Right renal cortex interstitium (tissue), 3 donors: Measurements from ENCODE around the gene DIDO1. TPM values are rescaled to one million over a fixed set of nuclear protein-coding genes. Genes with fewer than 3 reads are reported as not detected.
A peak's percentile ranks its signal among the peaks of the same experiment; 100 is the strongest.

Experiments used
- DNase-seq, 3 donors: peaks; one replicate each; pipeline ENCODE4 v3.0.0-alpha.2; 2013; ENCODE audit warnings: low read depth in 3 of 3, low spot score in 2 of 3
- polyA plus RNA-seq, 3 donors: library from polyadenylated mRNA; unstranded; fragments of 120-200 nt; gene quantifications; one replicate each; pipeline ENCODE4 v1.2.1, GENCODE V29; 2013; ENCODE audit not compliant: insufficient read length in 3 of 3

Gene DIDO1
- polyA plus RNA-seq, 3 donors = 49.0 to 58.6 (median 57.1) TPM

DNA sequence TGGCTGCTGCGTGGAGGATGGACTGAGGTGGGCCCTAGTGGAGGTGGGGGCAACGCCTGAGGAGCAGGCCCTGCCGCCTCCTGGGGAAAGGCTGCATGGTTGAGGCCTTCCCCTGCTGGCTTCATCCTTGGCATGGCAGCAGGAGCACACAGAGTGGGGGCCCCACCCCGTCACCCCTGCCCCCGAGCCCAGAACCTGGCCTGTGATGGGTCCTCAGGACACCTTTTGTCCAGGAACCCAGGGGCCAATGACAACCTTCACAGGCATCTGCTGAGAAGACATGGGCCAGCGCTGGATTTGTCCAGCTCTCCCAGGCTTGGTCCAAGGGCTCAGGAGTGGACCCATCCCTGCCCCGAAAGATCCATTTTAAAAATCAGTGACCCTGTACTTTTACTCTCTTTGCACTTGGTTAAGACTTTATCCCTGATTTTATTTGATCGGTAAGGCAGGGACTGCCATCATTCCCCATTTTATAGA lies 25.6 kb upstream of the DIDO1 start:
- DNase-seq = no peak

DNA sequence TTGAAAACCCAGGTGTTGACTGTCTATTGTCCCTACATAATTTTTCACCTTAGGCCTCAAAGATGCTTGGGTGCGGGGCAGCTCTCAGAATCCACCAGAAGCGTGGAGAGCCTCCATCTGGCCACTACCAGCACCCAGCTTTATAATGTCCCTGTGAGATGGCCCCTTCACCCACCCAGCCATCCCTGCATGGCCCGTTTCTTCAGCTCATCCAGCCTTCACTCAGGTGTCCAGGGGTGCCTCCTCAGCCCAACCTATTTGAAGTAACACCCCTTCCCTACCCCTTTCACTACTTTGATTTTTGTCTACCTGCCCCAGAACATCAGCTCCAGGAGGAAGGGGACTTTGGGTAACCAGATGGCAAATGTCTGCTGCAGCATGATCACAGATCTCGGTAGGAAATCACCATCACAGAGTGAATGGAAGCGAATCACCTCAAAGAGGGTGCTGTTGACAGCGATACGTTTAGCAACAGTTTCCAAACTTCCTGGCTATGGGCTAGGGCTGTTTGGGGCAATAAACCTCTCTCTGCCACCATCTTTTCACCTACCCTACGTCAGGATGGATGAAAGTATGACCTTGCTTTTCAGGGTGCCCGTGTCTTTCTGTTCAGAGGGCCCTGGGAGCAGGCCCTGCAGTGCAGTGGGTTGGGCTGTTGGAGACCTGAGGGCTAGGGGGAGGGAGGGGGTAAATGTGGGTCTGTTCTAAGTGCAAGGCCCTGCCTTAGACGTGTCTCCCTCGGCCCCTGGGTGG lies 25.0 kb upstream of the DIDO1 start:
- no peak for DNase-seq

DNA sequence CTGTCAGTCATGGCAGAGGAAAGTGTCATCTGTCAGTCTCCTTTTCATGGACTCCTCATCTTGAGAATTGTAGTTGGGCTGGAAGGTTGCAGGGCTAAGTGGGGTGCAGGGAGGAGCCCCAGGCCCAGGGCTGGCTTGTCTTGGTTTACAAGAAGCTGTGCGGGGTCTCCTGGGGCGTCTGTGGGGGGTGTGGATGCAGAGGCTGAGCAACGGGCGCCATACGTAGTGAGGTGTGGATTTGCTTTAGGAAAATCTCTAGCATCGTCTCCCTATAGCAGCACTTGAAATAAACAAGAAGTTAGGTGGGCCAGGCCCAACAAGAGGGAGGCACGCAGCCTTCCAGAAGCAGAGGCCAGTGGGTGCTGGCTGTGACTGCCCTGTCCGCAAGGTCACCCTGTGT lies 24.4 kb upstream of the DIDO1 start:
- no peak for DNase-seq

DNA sequence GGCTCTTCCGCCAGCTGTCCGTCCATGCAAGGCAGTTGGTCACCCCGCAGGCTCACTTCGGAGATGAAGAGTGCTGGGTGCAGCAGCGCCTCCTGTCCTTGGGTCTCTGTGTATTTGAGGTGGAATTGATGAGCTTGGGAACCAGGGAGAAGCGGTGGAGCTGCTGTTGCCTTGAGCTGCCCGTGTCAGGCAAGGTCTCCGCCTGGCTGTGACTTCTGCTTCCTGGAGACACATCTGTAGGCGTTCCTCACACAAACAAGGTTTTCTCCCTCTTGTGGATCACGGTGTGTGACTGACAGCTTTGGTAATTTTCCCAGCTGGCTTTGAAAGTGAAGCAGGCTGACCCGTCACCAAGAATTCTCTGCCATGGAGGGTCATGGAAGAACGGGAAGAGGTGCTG lies 23.7 kb upstream of the DIDO1 start:
- DNase-seq = no peak

DNA sequence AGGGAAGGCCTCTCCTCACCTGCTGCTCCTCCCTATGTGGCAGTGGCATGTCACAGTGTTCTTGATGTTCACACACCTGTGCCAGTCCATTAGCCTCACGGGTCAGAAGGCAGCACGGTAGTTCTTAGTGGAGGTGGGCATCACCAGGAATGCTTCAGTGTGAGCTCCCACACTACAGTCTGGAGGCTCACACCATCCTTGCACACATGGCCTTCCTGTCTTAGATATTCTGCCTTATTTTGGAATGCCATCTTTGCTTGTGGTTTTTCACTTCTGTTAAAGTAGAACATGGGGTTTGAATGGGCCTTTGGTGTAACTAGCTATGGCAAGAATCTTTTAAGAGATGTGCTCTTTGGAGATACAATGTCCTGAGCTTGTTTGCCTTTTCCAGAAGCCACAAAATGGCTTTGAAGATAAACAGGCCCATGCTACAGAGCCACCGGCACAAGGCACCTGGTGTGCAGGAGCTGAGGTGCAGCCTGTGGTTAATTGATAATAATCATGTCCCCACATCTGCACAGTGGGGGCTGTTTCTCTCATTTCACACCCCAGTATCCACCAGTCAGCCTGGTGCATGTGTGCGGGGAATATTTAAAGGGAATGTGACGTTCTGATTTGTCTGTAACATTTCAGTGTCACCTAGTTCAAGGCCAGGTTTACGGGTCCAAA lies 23.0 kb upstream of the DIDO1 start:
- DNase-seq = no peak

DNA sequence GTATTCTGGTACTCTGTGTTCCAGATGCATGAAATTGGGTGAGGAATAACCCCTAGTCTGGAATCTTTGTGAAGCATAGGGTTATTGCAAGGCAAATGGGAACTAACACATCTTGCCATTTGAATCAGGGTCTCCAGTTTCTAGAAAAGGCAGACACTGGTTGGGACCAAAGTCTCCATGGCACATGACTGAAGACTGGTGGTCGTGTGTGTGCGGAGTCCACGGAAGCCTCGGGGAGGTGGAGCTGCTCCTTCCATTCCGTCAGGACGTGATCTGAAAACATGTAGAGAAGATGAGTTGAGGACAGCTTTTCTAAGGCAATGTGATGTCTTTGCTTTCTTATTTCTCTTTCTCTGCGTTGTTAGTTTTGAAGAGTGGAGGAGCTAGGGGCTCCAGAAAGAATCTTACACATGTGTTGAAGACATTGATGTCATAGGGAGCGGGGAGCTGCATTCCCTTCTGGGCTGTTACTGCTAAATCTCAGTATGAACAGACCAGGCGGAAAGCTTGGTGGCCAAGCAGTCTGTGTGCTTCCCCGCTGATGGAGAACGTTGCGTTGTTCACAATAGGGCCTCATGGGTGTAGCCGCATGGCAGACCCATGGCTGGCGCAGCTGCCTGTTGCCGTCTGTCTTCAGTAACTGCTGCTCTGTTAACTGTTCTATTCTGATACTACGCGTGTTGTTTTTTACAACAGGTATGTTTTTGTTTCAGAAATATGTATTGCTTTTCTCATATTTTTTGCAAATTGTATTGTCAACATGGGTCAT lies 21.4 kb upstream of the DIDO1 start:
- DNase-seq = no peak

DNA sequence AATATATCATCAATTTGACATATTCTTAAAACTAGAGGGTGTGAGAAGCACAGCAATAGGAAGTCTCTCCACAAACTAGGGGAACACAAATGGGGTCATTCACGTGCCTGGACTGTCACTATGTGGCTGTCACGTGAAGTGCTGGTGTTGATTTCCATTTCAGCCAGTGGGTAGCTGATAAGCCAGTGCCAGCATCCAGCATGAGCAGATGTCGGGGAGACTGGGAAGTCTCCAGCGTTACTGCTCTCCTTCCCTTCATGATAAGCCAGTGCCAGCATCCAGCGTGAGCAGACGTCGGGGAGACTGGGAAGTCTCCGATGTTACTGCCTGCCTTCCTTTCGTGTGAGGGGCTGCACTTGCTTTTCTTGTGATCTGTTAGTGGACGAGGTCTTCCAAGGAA lies 20.6 kb upstream of the DIDO1 start:
- DNase-seq = no peak

DNA sequence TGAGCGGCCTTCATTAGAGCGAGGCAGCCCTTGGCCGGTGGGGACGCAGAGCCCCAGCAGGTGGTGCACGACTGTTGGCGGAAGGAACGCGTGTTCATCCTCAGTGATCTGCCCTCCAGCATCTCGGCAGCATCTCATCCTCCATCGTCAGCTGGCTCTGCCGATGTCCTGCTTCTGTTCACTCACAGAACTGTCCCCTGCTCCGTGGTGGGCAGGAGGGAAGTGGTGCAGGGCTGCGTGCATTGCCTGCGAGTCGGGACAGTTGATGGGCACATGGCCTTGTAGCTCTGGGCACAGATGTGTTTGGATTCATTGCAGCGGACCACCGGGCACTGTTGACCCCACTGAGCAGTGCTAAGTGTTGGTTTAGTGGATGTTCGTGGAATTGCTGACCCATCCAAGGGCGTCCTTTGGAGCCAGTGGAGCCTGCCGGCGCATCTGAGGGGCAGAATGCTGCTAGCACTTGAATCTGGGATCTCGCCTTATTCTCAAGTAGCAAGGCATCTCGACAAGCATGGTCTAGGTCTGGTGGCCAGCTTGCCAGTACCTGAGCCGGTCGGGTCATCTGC lies 19.6 kb upstream of the DIDO1 start:
- no peak for DNase-seq

DNA sequence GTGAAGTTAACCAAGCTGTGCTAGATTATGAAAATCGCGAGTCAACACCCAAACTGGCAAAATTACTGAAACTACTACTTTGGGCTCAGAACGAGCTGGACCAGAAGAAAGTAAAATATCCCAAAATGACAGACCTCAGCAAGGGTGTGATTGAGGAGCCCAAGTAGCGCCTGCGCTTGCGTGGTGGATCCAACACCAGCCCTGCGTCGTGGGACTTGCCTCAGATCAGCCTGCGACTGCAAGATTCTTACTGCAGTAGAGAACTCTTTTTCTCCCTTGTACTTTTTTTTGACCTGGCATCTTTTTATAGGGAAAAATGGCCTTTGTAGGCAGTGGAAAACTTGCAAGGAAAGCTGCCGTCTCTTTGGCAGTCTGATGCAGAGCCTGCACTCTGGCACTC lies 18.4 kb upstream of the DIDO1 start:
- DNase-seq = no peak

DNA sequence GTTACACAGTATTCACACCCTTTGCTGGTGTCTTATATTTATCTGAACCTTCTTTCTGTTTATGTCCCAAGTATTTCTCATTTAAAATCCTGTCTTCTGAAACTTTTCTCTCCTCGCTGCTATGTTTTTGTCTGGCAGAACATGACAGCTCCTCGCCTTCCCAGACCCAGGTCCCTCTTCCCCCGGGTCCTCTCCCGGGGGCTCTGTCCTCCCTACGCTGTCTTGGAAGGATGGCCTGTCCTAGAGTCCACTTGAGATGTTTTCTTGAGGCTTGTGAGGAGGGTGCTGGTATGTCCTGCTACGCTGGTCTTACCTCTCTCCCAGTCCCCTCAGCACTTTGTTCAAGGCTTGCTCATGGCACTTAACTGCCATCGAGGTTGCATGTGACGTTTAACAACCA lies 17.9 kb upstream of the DIDO1 start:
- no peak for DNase-seq

DNA sequence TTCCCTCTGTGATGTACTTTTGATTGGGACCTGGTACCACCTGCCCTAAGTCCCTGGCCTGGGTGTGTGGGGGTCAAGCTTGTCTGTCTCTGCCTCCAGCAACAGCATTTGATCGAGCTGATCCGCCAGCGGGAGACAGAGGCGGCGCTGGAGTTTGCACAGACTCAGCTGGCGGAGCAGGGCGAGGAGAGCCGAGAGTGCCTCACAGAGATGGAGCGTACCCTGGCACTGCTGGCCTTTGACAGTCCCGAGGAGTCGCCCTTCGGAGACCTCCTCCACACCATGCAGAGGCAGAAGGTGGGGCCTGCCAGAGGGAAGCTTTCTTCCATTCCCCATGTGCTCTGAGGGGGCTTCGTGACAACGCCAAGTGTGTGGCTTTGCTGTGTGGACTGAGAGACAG lies 17.1 kb upstream of the DIDO1 start:
- no peak for DNase-seq

DNA sequence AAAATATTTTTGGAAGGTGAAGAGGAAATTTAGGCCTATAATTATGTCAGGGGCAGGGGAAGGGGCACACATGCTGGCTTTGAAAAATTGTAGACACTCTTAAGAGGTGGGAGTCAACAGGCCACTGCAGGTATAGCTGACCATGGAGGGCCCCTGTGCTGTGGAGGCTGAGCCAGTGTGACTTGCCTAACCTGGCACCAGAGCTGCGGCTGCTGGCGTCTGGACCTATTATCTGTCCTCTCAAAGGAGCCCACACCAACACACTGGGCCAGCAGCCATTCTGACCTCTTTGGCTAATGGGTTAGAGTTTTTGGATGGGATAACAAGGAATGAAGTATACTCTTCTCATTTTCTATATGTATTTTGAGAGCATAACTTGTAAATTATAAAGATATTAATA lies 16.2 kb upstream of the DIDO1 start:
- no peak for DNase-seq

DNA sequence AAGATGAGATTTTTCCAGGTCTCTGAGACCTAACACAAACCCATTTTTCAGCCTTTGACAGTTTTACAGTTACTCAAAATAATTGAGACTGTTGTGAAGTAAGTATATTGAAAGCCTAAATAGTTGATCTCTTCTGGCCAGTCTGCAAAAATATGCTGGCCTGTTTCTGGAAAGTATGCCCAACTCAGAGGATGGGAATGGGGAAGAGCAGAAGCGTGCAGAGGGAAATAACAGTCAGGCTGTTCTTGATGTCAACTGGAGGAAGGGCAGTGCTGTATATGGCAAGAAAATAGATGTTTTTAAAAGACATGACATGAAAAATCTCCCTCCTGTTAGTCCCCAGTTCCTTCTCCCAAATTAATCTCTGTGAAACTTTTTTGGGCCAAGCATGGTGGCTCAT lies 15.5 kb upstream of the DIDO1 start:
- DNase-seq = no peak

DNA sequence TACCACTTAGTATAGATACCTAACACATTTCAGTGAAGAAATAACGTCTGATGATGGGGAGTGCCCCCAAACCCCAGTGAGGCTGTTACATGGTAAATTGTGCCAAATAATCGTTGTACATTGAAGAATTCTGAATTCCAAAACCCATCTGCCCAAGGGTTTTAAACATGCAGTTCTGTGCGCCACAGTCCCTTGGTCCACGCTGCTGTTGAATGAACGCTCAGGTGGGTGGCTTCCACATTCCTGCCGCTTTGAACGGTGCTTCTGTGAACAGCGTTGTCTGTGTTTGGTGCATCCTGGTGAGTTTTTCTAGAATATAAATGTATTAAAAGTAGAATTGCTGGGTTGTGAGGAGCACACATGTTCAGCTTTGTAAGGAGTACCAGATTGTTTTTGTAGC lies 14.6 kb upstream of the DIDO1 start:
- no peak for DNase-seq

DNA sequence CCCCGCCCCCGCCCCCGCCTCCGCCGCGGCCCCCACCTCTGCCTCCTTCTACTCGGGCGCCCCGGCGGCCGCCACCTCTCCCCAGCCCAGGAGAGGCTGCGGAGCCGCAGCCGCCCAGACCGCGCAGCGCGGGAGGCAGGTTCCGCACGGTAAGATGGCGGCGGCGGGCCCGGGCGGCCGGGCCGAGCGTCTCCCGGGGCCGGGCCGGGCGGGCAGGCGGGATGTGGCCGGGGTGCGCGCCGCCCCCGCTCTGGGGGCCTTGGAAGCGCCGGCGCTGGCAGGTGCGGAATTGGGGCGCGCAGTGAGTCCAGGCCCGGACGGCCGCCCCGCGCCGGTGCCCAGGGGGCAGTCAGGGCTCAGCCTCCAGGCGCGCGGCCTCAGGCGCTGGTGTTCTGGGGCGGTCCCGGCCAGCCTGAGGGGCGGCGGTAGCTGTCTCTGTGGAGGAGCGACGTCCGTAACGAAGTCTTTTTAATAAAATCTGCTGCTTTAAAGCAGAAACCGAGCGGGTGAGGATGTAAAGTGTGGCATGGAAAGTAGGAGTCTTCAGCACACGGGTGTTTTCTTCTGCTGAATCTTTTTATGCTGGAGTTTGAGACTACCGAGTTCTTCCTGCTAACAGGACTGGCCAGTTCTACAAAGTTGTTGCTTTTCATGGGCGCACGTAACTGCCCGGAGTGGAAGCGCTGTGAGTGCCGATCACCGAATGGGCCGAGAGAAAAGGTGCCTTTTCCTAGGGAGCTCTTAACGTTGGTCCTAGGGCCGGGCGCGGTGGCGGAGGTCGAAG lies 12.0 kb upstream of the DIDO1 start, which contains the start of gene GID8:
Gene GID8 (plus strand): TSS at position 43 of the 784 bp plus-strand sequence. CDS start 3,356 bp downstream, outside the sequence.
- no peak for DNase-seq

DNA sequence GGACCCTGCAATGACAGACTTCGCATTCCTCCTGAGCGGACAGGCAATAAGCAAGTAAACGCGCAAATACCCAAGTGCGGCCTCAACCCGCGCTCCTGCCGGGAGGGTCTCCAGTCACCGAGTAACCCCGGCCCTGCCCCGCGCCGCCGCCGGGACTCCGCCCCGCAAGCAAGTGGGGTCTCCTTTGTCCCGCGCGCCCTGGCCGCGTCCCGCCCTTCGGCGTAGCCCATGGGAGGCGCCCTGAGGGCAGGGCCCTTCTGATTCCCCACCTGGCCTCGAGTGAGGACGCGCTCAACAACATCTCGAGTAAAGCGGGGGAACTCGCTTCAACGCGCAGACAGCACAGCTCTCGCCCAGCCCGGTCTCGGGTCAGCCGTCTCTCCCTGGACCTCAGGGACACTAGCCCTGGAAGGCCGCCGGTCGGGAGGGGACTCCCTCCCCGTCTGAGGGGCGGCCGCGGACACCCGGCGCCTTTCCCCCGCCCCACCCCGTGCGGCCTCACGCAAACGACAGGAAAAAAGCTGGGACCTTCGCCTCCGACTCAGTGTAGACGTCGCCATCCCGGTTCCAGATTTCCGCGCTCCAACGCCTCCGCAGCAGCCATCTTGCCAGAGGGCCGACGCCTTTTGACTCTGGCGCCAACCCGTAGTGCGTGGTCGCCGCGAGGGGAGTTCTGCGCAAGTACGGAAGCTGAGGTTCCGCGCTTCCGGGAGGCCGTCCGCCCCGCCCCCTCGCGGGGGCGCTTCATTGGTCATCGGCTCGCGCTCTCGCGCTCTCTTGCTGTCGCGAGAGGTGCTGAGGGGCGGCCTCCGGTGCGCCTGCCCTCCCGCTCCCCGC lies 11.2 kb upstream of the DIDO1 start:
- peak; percentile 92 to 94 (median 93) for DNase-seq

DNA sequence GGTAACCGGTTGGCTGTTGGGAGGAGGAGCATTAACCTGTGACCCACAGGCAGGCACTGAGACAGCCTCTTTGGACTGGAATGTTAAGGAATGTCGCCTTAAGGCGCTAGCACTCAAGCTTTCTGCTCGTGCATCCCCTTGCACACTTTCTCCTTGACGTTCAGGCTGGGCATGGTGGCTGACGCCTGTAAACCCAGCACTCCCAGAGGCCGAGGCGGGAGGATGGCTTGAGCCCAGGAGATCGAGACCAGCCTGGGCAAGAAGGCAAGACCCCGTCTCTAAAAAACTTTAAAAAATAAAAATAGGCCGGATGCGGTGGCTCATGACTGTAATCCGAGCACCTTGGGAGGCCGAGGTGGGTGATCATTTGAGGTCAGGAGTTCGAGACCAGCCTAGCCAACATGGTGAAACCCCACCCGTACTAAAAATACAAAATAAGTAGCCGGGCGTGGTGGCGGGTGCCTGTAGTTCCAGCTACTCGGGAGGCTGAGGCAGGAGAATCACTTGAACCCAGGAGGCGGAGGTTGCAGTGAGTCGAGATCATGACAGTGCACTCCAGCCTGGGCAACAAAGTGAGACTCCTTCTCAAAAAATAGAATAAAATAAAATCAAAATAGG lies 9.8 kb upstream of the DIDO1 start:
- no peak for DNase-seq

DNA sequence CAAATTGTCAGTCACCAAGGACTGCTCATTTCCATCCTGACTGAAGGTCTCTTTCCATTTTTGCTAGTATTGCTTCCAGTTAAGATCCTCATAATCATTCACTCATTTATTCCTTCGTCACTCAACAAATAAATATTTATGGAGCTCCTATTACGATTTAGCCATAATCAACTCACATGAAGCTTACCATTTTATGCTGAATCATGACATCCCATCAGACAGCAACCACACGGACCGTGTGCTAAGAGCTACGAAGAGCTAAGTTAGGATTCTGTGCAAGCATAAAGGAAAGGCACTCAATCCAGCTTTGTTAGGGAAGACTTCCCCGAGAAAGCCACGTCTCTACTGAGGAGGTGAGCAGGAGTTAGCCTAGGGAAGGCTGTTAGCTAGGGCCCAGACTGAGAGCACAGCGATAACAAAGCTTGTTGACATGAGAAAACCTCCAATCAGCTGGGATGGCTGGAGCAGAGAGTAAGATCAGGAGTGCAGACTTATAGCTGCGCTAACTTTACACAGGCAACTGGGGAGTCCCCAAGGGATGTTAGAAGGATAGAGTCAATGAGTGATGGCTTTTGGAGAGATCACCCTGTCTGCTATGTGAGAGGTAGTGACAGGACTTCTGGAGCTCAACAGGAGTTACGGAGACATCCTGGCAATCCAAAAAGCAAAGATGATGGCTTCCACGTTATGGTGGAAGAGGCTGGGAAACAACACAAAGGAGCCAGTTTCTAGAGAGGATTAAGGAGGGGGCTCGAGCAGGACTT lies 9.1 kb upstream of the DIDO1 start:
- DNase-seq = no peak
